SK-N-SH treated with all-trans-retinoic acid at 6 μM for 48 hours (cell line): ENCODE data around the gene BAG5.

Experiments used
- CREB5 ChIP-seq: fragments of 250-450 bp; sonication (Bioruptor Pico); IDR thresholded peaks from 2 replicates; pipeline ENCODE4 v1.5.1; 2020; ENCODE audit warnings: low read depth, mild to moderate bottlenecking, moderate library complexity
- CSRNP3 ChIP-seq: fragments of 250-450 bp; sonication (Bioruptor Pico); IDR thresholded peaks from 2 replicates; pipeline ENCODE4 v1.5.1; 2021; ENCODE audit warnings: mild to moderate bottlenecking, moderate library complexity
- TOX ChIP-seq: fragments of 250-450 bp; sonication (Bioruptor Pico); IDR thresholded peaks from 2 replicates; pipeline ENCODE4 v1.8.0; 2021; ENCODE audit warnings: mild to moderate bottlenecking, moderate library complexity, borderline replicate concordance

- TF ChIP-seq CSRNP3 (CRISPR knock-in tag) (no peak), CREB5 (CRISPR knock-in tag) (no peak), TOX (CRISPR knock-in tag) (no peak)
Observed at GRCh38 chr14:103518422-103519042, 43.9 kb downstream of the BAG5 start.
